DND-41 (cell line): ENCODE results near the gene DHX29.

ENCODE experiments used
- ATAC-seq: fragments of 200-7000 bp; cut with Tn5 transposase; 3 replicates; pipeline ENCODE4 v1.9.1; 2021; ENCODE audit warnings: low read depth; ENCODE audit not compliant: insufficient read depth
- DNase-seq: peaks from one replicate; pipeline ENCODE4 v3.0.0-alpha.2; 2020
- H2AFZ ChIP-seq: 2 replicates; pipeline ENCODE4 v1.6.0; 2012; ENCODE audit warnings: low read depth, low read length
- H3K27ac ChIP-seq: 2 replicates; pipeline ENCODE4 v1.5.1; 2012; ENCODE audit warnings: low read length, inconsistent platforms
- H3K27me3 ChIP-seq: fragments of 200-600 bp; sonication (generic); 2 replicates; pipeline ENCODE4 v1.6.0; 2012; ENCODE audit warnings: low read length, mild to moderate bottlenecking, inconsistent platforms; ENCODE audit not compliant: insufficient read depth, poor library complexity
- H3K36me3 ChIP-seq: 2 replicates; pipeline ENCODE4 v1.5.1; 2012; ENCODE audit warnings: low read length, inconsistent platforms; ENCODE audit not compliant: insufficient read depth
- H3K4me1 ChIP-seq: 2 replicates; pipeline ENCODE4 v1.5.1; 2012; ENCODE audit warnings: mild to moderate bottlenecking, low read length; ENCODE audit not compliant: insufficient read depth
- H3K4me2 ChIP-seq: 2 replicates; pipeline ENCODE4 v1.6.0; 2012; ENCODE audit warnings: mild to moderate bottlenecking, moderate library complexity, low read length, inconsistent platforms; ENCODE audit not compliant: insufficient read depth
- H3K4me3 ChIP-seq, 2 experiments: fragments of 200-600 bp in 1 of 2; shearing (Covaris generic) in 1 of 2; 2 replicates each; pipeline ENCODE4 v1.5.1; 2012 to 2016; ENCODE audit warnings: inconsistent platforms in 2 of 2, low read length in 2 of 2, mild to moderate bottlenecking in 2 of 2, low read depth in 1 of 2, moderate library complexity in 1 of 2
- H3K79me2 ChIP-seq: 2 replicates; pipeline ENCODE4 v1.6.0; 2012; ENCODE audit warnings: low read length, inconsistent platforms; ENCODE audit not compliant: insufficient read depth
- H3K9ac ChIP-seq: 2 replicates; pipeline ENCODE4 v1.6.0; 2012; ENCODE audit warnings: low read depth, mild to moderate bottlenecking, inconsistent platforms, low read length, moderate library complexity
- H3K9me3 ChIP-seq: 2 replicates; pipeline ENCODE4 v1.5.1; 2012; ENCODE audit warnings: low read length, moderate library complexity, mild to moderate bottlenecking, inconsistent platforms; ENCODE audit not compliant: insufficient read depth, severe bottlenecking
- H4K20me1 ChIP-seq: 2 replicates; pipeline ENCODE4 v1.6.0; 2012; ENCODE audit warnings: low read length; ENCODE audit not compliant: insufficient read depth
- CTCF ChIP-seq: IDR thresholded peaks from 2 replicates; pipeline ENCODE4 v1.5.1; 2012; ENCODE audit warnings: borderline replicate concordance, low read length, moderate library complexity, mild to moderate bottlenecking; ENCODE audit not compliant: poor library complexity, severe bottlenecking; ENCODE audit errors: extremely low read depth
- EZH2 ChIP-seq: IDR thresholded peaks from 3 replicates; pipeline ENCODE4 v1.6.1; 2012; ENCODE audit warnings: borderline replicate concordance, low read depth, mild to moderate bottlenecking, moderate library complexity, low read length, inconsistent platforms; ENCODE audit not compliant: severe bottlenecking

DHX29 gene

DNA sequence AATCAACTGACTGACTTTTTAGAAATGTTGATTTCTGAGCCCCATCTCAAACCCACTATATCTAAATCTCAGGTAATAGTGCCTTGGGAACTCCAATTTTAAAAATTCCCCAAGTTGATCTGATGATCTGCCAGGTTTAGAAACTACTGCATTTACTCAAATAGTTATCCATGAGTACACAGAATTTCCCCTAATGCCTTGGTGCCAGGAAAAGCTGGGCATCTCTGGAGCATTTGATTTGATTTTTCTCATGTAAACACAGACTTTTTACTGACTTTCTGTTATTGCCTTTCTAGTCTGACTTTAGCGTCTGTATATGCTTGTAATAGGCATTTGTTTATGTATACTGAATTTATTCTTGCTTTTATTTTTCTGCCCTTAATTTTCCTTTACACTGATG, 36.1 kb upstream of the DHX29 start:
- Histone ChIP-seq H3K27ac (no peak overlapping the region), H2AFZ (no peak overlapping the region), H3K36me3 (peaks cover 74% of the 10 kb centered on the region)

DNA sequence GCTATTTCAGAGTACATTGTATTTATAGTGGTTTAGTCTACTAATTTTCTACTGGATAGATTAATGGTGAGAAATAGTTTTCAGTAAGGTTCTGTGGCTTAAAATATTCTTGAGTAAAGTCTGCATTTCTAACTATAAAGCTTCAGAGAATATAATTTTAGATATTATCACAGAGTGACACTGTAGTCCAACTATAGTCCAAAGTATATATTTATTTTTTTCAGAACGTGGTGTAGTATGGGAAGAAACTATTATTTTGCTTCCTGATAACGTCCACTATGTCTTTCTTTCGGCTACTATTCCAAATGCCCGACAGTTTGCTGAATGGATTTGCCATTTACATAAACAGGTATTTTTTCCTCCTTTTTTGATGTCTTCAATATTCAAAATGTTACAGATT, 35.6 kb upstream of the DHX29 start:
- H3K4me2 ChIP-seq: no peak overlapping the region
- H3K27me3 ChIP-seq: no peaks in the 10 kb centered on the region
- peaks cover 6% of the 10 kb centered on the region; the same call in 1 of the 2 replicates for H3K79me2 ChIP-seq
- H2AFZ ChIP-seq: no peak overlapping the region
- peaks cover 69% of the 10 kb centered on the region for H3K36me3 ChIP-seq
- H3K4me3 ChIP-seq: no peak overlapping the region
- no peak overlapping the region for H3K9ac ChIP-seq
- ATAC-seq (no peak), DNase-seq (no peak)
- peaks cover 3% of the 10 kb centered on the region; the same call in 1 of the 2 replicates for H3K4me1 ChIP-seq
- H4K20me1 ChIP-seq: no peaks in the 10 kb centered on the region
- TF ChIP-seq CTCF (no peak), EZH2 (no peak)
- H3K27ac ChIP-seq: no peak overlapping the region
- no peaks in the 10 kb centered on the region for H3K9me3 ChIP-seq

More for the DNA sequence above, 36.1 kb upstream of the DHX29 start:
- ATAC-seq (no peak), DNase-seq (no peak)
- H3K4me2 ChIP-seq: no peak overlapping the region
- 0 out of 2 replicates have a peak, but pooled peaks cover 3% of the 10 kb centered on the region for H3K79me2 ChIP-seq
- H3K9me3 ChIP-seq: no peaks in the 10 kb centered on the region
- H3K4me1 ChIP-seq: no peaks in the 10 kb centered on the region
- H4K20me1 ChIP-seq: no peaks in the 10 kb centered on the region
- H3K4me3 ChIP-seq: no peak overlapping the region
- TF ChIP-seq EZH2: no peak
- no peaks in the 10 kb centered on the region for H3K27me3 ChIP-seq
- H3K9ac ChIP-seq: no peak overlapping the region

DNA sequence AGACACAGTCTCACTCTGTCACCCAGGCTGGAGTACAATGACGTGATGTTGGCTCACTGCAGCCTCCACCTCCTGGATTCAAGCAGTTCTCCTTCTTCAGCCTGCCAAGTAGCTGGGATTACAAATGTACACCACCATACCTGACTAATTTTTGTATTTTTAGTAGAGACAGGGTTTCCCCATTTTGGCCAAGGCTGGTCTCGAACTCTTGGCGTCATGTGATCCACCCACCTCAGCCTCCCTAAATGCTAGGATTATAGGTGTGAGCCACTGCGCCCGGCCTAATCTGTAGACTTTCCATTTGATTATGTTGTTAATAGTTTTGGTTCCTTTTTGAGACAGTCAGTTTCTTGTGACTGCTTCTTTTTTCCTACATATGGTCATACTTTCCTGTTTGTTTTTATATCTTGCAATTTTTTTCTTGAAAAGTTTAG, 31.3 kb upstream of the DHX29 start:
- H3K9me3 ChIP-seq: no peaks in the 10 kb centered on the region
- H2AFZ ChIP-seq: no peak overlapping the region
- no peak for TF ChIP-seq EZH2
- TF ChIP-seq CTCF: no peak
- H3K4me3 ChIP-seq: no peak overlapping the region
- H3K4me1 ChIP-seq: peaks cover 4% of the 10 kb centered on the region; the same call in 1 of the 2 replicates
- H3K79me2 ChIP-seq: peaks cover 36% of the 10 kb centered on the region
- no peaks in the 10 kb centered on the region for H3K27me3 ChIP-seq
- no peak overlapping the region for H3K4me2 ChIP-seq
- H3K36me3 ChIP-seq: peaks cover 39% of the 10 kb centered on the region; the same call in 1 of the 2 replicates
- DNase-seq (no peak), ATAC-seq (no peak)
- H3K9ac ChIP-seq: no peak overlapping the region
- H4K20me1 ChIP-seq: no peaks in the 10 kb centered on the region
- H3K27ac ChIP-seq: no peak overlapping the region

DNA sequence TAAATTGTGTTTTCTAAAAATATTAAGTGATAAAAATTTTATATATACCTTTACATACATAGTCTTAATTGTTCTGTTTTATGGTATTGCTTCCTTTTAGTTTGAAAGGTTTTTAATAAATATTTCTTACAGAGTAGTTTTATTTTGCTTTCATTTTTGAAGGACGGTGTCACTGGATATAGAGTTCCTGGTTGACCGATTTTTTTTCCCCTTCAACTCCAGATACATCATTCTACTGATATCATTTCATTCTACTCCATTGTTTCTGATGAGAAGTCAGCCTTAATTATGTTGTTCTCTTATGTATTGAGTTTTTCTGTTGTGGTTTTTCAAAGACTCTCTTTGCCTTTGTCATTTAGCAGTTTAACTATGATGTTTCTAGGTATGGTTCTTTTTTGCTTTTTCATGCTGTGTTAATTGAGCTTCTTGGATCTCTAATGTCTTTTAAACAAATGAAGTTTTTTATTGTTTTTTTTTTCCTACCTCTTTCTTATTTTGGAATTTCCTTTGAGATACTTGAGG, 30.7 kb upstream of the DHX29 start:
- H3K27ac ChIP-seq: no peak overlapping the region

More for the DNA sequence above, 30.7 kb upstream of the DHX29 start:
- Histone ChIP-seq H2AFZ (no peak overlapping the region), H3K79me2 (peaks cover 38% of the 10 kb centered on the region), H3K27me3 (no peaks in the 10 kb centered on the region), H4K20me1 (no peaks in the 10 kb centered on the region), H3K9ac (no peak overlapping the region), H3K4me1 (peaks cover 4% of the 10 kb centered on the region; the same call in 1 of the 2 replicates), H3K4me3 (no peak overlapping the region), H3K4me2 (no peak overlapping the region), H3K36me3 (peaks cover 35% of the 10 kb centered on the region; the same call in 1 of the 2 replicates), H3K9me3 (no peaks in the 10 kb centered on the region)
- ATAC-seq: peak; percentile 66
- TF ChIP-seq EZH2 (no peak), CTCF (no peak)
- DNase-seq: no peak
